Measurements from ENCODE around the gene EFHD2.
A peak's percentile ranks its signal among the peaks of the same experiment; 100 is the strongest.
"Not testable (repeated sequence)": the region's sequence is repeated elsewhere in the genome, so short reads cannot be mapped to it uniquely, and the experiment has no call there.

EFHD2 gene

GRCh38 chr1:15413563-15414444 lies 4.1 kb downstream of the EFHD2 start:
- no peak for DNase-seq

GRCh38 chr1:15414445-15414983 lies 4.8 kb downstream of the EFHD2 start:
- DNase-seq: no peak

GRCh38 chr1:15417059-15417934 lies 7.6 kb downstream of the EFHD2 start:
- peak; percentile 53 for DNase-seq

- peak; percentile 37 for DNase-seq
Measured at GRCh38 chr1:15418806-15419515, 9.3 kb downstream of the EFHD2 start.

GRCh38 chr1:15420853-15421465 lies 11.3 kb downstream of the EFHD2 start:
- DNase-seq: no peak

- no peak for DNase-seq
Measured at GRCh38 chr1:15422871-15423270, 13.2 kb downstream of the EFHD2 start.

- no peak for DNase-seq
Measured at GRCh38 chr1:15423355-15424077, 13.8 kb downstream of the EFHD2 start.

- no peak for DNase-seq
Measured at GRCh38 chr1:15424146-15424667, 14.5 kb downstream of the EFHD2 start.

GRCh38 chr1:15424981-15425380 lies 15.3 kb downstream of the EFHD2 start:
- no peak for DNase-seq

- DNase-seq: no peak
Measured at GRCh38 chr1:15425521-15425920, 15.8 kb downstream of the EFHD2 start.

- no peak for DNase-seq
Measured at GRCh38 chr1:15425958-15426357, 16.3 kb downstream of the EFHD2 start.

- DNase-seq: peak; percentile 42
Measured at GRCh38 chr1:15426492-15427279, 17.0 kb downstream of the EFHD2 start.

GRCh38 chr1:15427280-15427666 lies 17.6 kb downstream of the EFHD2 start:
- DNase-seq: no peak

GRCh38 chr1:15428252-15428651 lies 18.6 kb downstream of the EFHD2 start:
- not testable (repeated sequence) for DNase-seq

- DNase-seq: no peak
Measured at GRCh38 chr1:15428815-15429435, 19.2 kb downstream of the EFHD2 start.

- DNase-seq: no peak
Measured at GRCh38 chr1:15429701-15430149, 20.0 kb downstream of the EFHD2 start.

GRCh38 chr1:15430787-15431570 lies 21.3 kb downstream of the EFHD2 start:
- no peak for DNase-seq

- DNase-seq: no peak
Measured at GRCh38 chr1:15431571-15431948, 21.9 kb downstream of the EFHD2 start.

GRCh38 chr1:15432324-15432723 lies 22.6 kb downstream of the EFHD2 start:
- DNase-seq: no peak
